Head of caudate nucleus (tissue), 42 donors: ENCODE data around the gene MRPL9.

Experiments
- DNase-seq, 42 donors: peaks; one replicate each; pipeline versions ENCODE4 v3.0.0 to v3.0.0-alpha.2; 2020 to 2021; ENCODE audit warnings: mixed read lengths in 7 of 42
- intact Hi-C: fragments of 100-400 bp; cut with DNase I; formaldehyde crosslinking; loops from one replicate; pipeline ENCODE4 v1.15.0; 2022

The MRPL9 gene

GRCh38 chr1:151762941-151763921, at the start of gene MRPL9:
MRPL9 (minus strand) TSS chr1:151763496; CDS start chr1:151763479, 17 bp downstream.
- intact Hi-C loops, result no loop called here
- peak; percentile 77 to 95 (median 88) for DNase-seq

- DNase-seq, result no peak
- intact Hi-C loops, result no loop called here
These were observed 47.9 kb upstream of the MRPL9 start for GRCh38 chr1:151811181-151811580.

GRCh38 chr1:151809985-151810556, 46.8 kb upstream of the MRPL9 start:
- intact Hi-C loops, result no loop called here
- DNase-seq, result peak in 1 of 42 donors; percentile 2

- DNase-seq, result peak in 2 of 42 donors; percentile 19 to 26
- intact Hi-C loops, result no loop called here
These were observed 46.1 kb upstream of the MRPL9 start for GRCh38 chr1:151809290-151809984.

GRCh38 chr1:151807766-151808165, 44.5 kb upstream of the MRPL9 start:
- DNase-seq, result no peak
- intact Hi-C loops, result no loop called here

- intact Hi-C loops, result no loop called here
- peak in 3 of 42 donors; percentile 18 to 43 (median 22) for DNase-seq
These were observed 43.8 kb upstream of the MRPL9 start for GRCh38 chr1:151807131-151807530.

GRCh38 chr1:151806170-151806569, 42.9 kb upstream of the MRPL9 start:
- peak in 1 of 42 donors; percentile 13 for DNase-seq
- intact Hi-C loops, result no loop called here

- intact Hi-C loops, result no loop called here
- DNase-seq, result peak in 1 of 42 donors; percentile 30
These were observed 41.9 kb upstream of the MRPL9 start, which contains the start of gene LINGO4 for GRCh38 chr1:151805066-151805820. LINGO4 (minus strand) TSS chr1:151805419; CDS start chr1:151802704, 2,715 bp downstream.

GRCh38 chr1:151803915-151804314, 40.6 kb upstream of the MRPL9 start:
- intact Hi-C loops, result no loop called here
- DNase-seq, result no peak

GRCh38 chr1:151803164-151803563, 39.9 kb upstream of the MRPL9 start:
- intact Hi-C loops, result no loop called here
- no peak for DNase-seq

GRCh38 chr1:151802372-151802771, 39.1 kb upstream of the MRPL9 start:
- intact Hi-C loops, result no loop called here
- DNase-seq, result peak in 1 of 42 donors; percentile 2

- intact Hi-C loops, result no loop called here
- peak in 1 of 42 donors; percentile 5 for DNase-seq
These were observed 38.5 kb upstream of the MRPL9 start for GRCh38 chr1:151801846-151802245.

GRCh38 chr1:151801310-151801820, 38.1 kb upstream of the MRPL9 start:
- peak in 2 of 42 donors; percentile 7 to 8 for DNase-seq
- intact Hi-C loops, result no loop called here

GRCh38 chr1:151800830-151801229, 37.5 kb upstream of the MRPL9 start:
- intact Hi-C loops, result no loop called here
- DNase-seq, result peak in 1 of 42 donors; percentile 16

- peak in 39 of 42 donors; percentile 16 to 85 (median 55) for DNase-seq
- intact Hi-C loops, result no loop called here
These were observed 36.1 kb upstream of the MRPL9 start for GRCh38 chr1:151799179-151800022.

GRCh38 chr1:151798571-151798970, 35.3 kb upstream of the MRPL9 start:
- no peak for DNase-seq
- intact Hi-C loops, result no loop called here

GRCh38 chr1:151790940-151791651, 27.8 kb upstream of the MRPL9 start:
- peak in 23 of 42 donors; percentile 8 to 48 (median 26) for DNase-seq
- intact Hi-C loops, result loop anchor here (2.0 kb wide), 1 partner anchor 48 kb away; the partner anchor contains the start of gene C2CD4D
